NCI-H2107 treated with DMSO at 0.1 percent for 48 hours (cell line): ENCODE data around the gene MPL.

ENCODE experiments used
- DNase-seq: peaks from one replicate; lab custom pipeline; 2025; ENCODE audit not compliant: unreplicated experiment; lab: John Stamatoyannopoulos, UW

Gene MPL

DNA sequence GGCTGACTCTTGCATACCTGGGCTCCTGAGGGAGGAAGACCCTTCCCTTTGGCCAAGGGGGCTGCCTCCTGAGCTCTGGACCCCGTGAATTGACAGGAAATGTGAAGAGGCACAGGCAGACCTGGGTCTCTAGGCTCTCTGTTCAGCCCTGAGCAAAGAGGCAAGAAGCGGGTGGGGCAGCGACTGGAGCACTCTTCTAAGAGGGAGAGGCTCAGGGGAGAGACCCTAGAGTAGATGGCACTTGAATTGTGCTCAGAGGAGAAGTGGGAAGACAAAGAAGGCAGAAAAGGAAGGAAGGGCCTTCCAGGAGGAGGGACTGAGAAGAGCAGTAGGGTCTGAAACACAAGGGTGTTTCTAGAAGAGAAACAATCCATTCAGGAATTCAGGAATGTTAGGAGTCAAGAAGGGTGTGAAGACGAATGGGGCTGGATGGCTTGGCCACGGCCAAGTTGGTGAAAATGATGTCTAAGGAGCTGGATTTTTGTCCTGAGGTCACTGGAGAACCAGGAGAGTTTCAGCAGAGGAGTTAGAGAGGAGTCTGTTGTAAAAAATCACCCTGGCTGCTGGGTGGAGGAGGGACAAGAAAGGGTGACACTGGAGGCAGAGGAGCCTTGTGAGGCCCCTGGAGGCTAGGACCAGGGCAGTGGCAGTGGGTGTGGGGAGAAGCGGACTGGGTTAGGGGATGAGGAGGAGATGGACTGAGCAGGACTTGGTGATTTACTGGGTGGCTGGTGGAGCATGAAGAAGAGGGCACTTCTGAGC lies 31.5 kb upstream of the MPL start:
- DNase-seq, result no peak

GRCh38 chr1:43306688-43307457 lies 30.7 kb upstream of the MPL start:
- no peak for DNase-seq

DNA sequence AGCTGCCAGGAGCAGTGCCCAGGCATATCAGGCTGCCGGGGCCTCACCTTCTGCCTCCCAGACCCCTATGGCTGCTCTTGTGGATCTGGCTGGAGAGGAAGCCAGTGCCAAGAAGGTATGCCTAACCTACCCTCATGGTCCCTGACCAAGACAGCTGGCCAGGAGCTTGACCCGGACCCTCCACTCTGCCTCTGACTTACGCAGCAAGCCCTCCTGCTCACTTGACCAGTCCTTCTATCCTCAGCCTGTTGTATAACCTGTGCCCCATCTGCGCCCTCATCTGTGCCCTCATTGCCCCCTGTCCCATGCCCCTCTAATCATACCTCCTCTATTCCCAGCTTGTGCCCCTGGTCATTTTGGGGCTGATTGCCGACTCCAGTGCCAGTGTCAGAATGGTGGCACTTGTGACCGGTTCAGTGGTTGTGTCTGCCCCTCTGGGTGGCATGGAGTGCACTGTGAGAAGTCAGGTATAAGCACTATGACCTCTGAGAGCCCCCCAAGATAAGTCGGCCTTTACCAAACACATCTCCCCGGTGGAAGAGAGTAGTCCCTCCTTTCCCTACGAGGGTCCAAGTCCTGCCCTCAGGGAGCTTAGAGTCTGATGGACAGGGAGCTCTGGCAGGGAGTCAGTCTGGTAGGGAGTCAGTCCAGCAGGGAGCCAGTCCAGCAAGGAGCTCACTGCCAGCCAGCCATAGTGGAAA lies 30.0 kb upstream of the MPL start:
- no peak for DNase-seq

- DNase-seq, result no peak
Measured at GRCh38 chr1:43308635-43309404, 28.8 kb upstream of the MPL start.

- DNase-seq, result no peak
Measured at GRCh38 chr1:43309405-43310025, 28.1 kb upstream of the MPL start.

DNA sequence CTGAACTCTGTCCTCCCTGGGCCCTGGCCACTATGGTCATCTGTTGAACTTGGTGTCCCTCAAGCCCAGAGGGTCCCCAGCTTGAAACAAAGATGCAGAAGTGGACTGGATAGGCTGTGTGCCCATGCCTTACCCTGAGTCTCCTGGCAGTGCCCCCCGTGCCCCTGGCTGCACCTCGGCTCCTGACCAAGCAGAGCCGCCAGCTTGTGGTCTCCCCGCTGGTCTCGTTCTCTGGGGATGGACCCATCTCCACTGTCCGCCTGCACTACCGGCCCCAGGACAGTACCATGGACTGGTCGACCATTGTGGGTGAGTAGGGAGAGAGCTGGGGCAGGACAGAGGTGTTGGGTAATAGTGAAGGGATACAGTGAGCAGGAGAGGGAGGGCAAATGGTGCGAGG lies 26.1 kb upstream of the MPL start:
- DNase-seq, result no peak

DNA sequence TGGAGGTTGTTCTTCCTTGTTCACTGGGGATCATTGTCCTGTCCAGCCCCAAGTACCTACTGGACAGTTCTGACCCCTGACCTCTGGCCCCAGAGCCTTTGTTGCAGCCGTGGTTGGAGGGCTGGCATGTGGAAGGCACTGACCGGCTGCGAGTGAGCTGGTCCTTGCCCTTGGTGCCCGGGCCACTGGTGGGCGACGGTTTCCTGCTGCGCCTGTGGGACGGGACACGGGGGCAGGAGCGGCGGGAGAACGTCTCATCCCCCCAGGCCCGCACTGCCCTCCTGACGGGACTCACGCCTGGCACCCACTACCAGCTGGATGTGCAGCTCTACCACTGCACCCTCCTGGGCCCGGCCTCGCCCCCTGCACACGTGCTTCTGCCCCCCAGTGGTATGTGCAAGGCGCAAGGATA lies 25.4 kb upstream of the MPL start:
- DNase-seq, result no peak

DNA sequence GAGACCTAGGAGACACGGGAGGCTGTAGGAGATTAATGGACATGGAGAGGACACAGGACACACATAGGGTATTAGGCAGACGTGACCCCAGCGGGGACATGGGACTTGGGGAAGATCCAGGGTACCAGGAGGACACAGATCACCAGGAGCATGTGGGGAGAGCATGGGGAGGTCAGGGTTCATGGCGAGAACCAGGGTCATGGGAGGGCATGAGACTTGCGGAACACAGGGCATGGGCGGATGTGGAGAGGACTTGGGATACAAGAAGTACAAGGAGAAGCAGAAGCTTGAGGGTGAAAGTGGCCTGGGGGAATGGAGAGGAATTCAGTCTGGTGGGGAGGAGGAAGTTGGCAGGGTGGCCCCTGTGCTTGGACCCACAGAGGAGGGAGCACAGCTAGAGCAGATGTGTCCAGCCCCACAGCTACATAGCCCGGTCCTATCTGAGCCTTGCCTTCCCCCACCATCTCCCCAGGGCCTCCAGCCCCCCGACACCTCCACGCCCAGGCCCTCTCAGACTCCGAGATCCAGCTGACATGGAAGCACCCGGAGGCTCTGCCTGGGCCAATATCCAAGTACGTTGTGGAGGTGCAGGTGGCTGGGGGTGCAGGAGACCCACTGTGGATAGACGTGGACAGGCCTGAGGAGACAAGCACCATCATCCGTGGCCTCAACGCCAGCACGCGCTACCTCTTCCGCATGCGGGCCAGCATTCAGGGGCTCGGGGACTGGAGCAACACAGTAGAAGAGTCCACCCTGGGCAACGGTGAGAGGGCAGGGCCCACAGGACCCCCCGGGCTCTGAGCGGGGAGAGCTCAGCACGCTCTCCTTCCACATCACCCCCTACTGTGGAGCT lies 24.7 kb upstream of the MPL start:
- DNase-seq, result no peak

DNA sequence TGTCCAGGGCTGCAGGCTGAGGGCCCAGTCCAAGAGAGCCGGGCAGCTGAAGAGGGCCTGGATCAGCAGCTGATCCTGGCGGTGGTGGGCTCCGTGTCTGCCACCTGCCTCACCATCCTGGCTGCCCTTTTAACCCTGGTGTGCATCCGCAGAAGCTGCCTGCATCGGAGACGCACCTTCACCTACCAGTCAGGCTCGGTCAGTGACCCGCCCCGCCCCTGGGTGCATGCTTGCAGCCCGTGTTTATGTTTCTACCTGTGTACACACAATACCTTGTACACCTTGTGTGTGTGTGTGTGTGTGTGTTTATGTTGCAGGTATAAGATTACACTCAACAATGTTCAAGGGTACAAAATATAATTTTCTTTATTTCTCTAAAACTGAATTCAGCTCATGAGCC lies 23.8 kb upstream of the MPL start:
- no peak for DNase-seq

DNA sequence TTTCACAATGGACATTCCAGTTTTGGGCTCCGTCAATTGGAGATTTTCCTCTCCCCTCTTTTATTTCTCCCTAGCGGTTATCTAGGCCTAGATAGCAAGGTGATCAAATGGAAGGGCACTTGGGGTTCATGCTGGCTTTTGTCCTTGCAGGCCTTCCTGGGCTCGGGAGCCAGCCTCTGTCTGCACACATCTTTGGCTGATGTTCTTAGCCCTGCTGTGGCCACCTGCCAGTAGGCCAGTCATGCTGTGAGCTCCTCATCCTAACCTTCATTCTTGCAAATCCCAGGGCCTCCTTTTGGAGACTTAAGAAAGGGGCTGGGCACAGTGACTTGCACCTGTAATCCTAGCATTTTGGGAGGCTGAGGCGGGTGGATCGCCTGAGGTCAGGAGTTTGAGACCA lies 23.4 kb upstream of the MPL start:
- DNase-seq, result no peak

- no peak for DNase-seq
Measured at GRCh38 chr1:43315481-43315880, 22.1 kb upstream of the MPL start.

GRCh38 chr1:43315963-43316737 lies 21.5 kb upstream of the MPL start:
- DNase-seq, result no peak

DNA sequence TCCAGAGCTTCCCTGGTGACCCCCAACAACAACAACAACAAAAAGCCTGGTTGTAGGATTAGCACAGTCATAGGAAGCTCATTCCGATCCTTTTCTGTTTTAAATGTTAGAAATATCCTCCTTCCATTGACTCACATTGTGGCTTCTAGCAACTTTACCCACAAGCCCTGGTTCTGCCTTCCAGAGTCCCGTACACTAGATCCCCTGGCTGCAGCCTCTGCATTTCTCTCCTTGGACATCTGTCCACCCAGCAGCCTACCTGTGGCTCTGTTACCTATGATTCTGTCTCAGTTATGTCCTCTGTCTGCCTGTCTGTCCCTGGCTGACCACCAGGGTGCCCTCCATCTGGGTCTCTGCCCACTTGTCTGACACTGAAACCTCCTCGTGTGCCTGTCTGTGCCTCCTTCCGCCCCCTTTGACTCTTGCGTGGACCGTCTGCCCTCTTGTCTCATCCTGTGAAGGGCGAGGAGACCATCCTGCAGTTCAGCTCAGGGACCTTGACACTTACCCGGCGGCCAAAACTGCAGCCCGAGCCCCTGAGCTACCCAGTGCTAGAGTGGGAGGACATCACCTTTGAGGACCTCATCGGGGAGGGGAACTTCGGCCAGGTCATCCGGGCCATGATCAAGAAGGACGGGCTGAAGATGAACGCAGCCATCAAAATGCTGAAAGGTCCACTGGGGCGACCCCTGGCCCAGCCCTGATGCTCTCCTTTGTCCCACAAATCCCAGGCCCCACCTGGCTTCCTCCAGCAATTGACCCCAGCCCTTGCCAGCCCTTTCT lies 20.7 kb upstream of the MPL start:
- no peak for DNase-seq

DNA sequence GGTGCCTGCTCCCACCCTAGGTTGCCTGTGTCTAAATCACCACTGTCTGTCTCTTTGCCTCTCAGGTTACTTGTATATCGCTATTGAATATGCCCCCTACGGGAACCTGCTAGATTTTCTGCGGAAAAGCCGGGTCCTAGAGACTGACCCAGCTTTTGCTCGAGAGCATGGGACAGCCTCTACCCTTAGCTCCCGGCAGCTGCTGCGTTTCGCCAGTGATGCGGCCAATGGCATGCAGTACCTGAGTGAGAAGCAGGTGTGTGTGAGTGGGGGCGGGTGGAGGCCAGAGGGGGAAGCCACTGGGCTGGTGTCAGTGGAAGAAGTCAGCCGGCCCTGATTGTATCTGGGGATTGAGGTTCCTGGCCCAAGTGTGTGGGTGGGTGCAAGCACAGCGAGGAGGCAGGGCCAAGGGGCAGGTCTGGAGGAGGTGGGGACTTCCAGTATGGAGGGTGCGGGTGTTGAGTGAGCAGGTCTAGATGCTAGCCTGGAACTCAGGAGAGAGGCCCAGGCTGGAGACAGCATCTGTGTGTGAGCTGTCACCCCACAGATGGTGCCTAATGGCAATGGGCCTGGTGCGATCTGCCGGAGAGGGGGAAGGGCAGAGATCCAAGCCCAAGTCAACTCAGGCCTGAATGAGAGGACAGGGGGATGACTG lies 19.7 kb upstream of the MPL start:
- DNase-seq, result no peak

- DNase-seq, result no peak
Measured at GRCh38 chr1:43318831-43319230, 18.8 kb upstream of the MPL start.

DNA sequence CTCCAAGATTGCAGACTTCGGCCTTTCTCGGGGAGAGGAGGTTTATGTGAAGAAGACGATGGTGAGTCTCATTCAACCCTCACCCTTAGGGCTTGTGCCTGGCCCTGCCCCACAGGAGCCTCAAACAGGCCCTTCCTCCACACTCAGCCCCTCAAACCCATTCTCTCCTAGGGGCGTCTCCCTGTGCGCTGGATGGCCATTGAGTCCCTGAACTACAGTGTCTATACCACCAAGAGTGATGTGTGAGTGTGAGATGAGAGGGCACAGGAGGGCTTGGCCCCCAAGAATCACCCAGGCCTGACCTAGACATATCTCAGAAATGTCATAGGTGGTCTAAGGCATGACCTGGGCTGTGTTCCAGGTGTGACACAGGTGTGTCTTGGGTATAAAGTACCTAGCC lies 18.3 kb upstream of the MPL start:
- DNase-seq, result no peak

DNA sequence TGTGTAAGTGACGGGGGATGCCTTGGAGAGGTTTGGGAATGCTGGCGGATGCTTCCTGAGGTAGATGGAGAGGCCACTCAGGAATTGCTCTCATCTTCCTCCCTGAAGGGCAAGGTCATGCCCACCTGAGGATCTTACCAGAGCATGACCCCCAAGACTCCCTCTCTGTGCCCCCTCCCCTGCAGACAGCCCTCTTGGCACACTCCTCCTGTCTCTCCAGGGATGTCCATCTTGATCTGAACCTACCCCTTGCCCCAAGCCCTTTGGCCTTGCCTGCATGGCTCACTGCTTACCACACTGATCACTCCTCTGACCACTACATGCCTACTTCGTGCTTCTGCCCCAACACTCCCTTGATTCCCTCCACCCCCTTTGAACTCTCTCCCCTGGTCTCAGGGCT lies 17.9 kb upstream of the MPL start:
- no peak for DNase-seq

DNA sequence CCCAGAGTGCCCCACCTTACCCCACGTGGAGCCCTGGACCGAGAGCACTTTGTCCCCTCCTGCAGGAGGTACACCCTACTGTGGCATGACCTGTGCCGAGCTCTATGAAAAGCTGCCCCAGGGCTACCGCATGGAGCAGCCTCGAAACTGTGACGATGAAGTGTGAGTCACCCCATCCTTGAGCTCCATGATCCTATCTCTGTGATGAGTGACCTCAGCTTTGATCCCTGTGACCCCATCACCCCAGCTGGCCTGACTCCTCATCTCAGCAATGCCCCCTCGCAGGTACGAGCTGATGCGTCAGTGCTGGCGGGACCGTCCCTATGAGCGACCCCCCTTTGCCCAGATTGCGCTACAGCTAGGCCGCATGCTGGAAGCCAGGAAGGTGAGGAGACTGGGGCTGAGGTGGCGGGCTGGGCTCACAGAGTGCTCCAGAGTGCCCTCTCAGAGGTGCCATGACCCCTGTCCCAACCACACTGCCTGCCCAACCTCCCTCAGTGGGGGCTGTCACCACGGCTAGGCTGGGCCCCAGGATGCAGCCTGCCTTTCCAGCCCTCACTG lies 16.2 kb upstream of the MPL start:
- DNase-seq, result no peak
